ENCODE data around the gene ERCC6L. TPM values are rescaled to one million over a fixed set of nuclear protein-coding genes. Genes with fewer than 3 reads are reported as not detected.

The ERCC6L gene
- total and polyA plus RNA-seq, 10 of the 15 experiments (the other 5 are each of a cell fraction or from before 2014, with no cell fraction given), result 4.7 to 13.1 (median 7.7) TPM

GRCh38 chrX:72271812-72272211 is 33.0 kb upstream of the ERCC6L start (continued):
- TF ChIP-seq YBX1 (IDR thresholded peaks at IDR 0.05) (no peak), RCOR1 (conservative IDR thresholded peaks at IDR 0.05; ENCODE audit: low read depth, low read length) (no peak)

GRCh38 chrX:72271091-72271788 is 32.4 kb upstream of the ERCC6L start:
- H3K27ac ChIP-seq (ENCODE audit: control insufficient read depth, insufficient read depth), result no peak overlapping the region
- no peaks in the 10 kb centered on the region for H3K27me3 ChIP-seq (replicated peaks in 1 of 2; ENCODE audit: control insufficient read depth in 2 of 2, insufficient read depth in 2 of 2, low read length in 1 of 2)
- H3K4me2 ChIP-seq (ENCODE audit: control insufficient read depth, insufficient read depth), result no peak overlapping the region
- intact Hi-C loops (cut with micrococcal nuclease; ENCODE audit: unreplicated experiment), result no loop called here
- peaks cover 24 to 69% of the 10 kb centered on the region in 2 experiments for H3K36me3 ChIP-seq (ENCODE audit: control insufficient read depth in 2 of 2, insufficient read depth in 2 of 2, low read length in 1 of 2)
- ChIA-PET RAD21 (ENCODE audit: unreplicated experiment) (no interaction called here), CTCF (interaction anchor here (0.9 to 3.2 kb wide), 2 partner anchors 26 to 270 kb away, joined by 3 to 18 read pairs; no protein-coding TSS in a partner anchor), SMC1A (ENCODE audit: uncharacterized antibody, unreplicated experiment) (no interaction called here), POLR2A (no interaction called here)
- no TSS peak for BruUV-seq (replicated peaks)
- FAIRE-seq (no peak), DNase-seq (ENCODE audit: low read depth, low spot score) (no peak), ATAC-seq (peak; percentile 15)
- H3K9me3 ChIP-seq (replicated peaks; ENCODE audit: control insufficient read depth, insufficient read depth, low read length), result no peaks in the 10 kb centered on the region
- no peak overlapping the region for H2AFZ ChIP-seq (ENCODE audit: control insufficient read depth, low read depth, low read length)
- no peak overlapping the region for H3K4me3 ChIP-seq
- H4K20me1 ChIP-seq (ENCODE audit: control insufficient read depth, insufficient read depth), result peaks cover 3% of the 10 kb centered on the region; the same call in 1 of the 2 replicates
- no peak overlapping the region for H3K9ac ChIP-seq (ENCODE audit: control insufficient read depth, insufficient read depth, low read length)
- peaks cover 4% of the 10 kb centered on the region; the same call in 1 of the 2 replicates for H3K4me1 ChIP-seq (ENCODE audit: control insufficient read depth, insufficient read depth, low read length)
- WGBS (ENCODE audit: insufficient coverage, insufficient replicate concordance, low lambda C conversion rate, missing lambda C conversion rate), result 52% methylated on average over 2 of the region's 3 CpGs
- peaks cover 35% of the 10 kb centered on the region for H3K79me2 ChIP-seq (ENCODE audit: control insufficient read depth, insufficient read depth, low read length)
- 0 out of 2 replicates have a peak, but pooled peaks have one; percentile 6 for TF ChIP-seq POLR2A (IDR thresholded peaks at IDR 0.05; ENCODE audit: low read depth, low read length)
- no peak for TF ChIP-seq GATAD2B (conservative IDR thresholded peaks at IDR 0.05; ENCODE audit: low read depth)
- no peak for TF ChIP-seq CHD2 (IDR thresholded peaks at IDR 0.05; ENCODE audit: borderline replicate concordance, low read depth, low read length)
- peak; percentile 22; the same call in 1 of the 2 replicates for TF ChIP-seq POLR2AphosphoS2 (IDR thresholded peaks at IDR 0.05; ENCODE audit: low read depth, low read length)
- TF ChIP-seq LARP7 (IDR thresholded peaks at IDR 0.05), result no peak
- peak; percentile 27; the same call in 1 of the 2 replicates for TF ChIP-seq POLR2AphosphoS5 (IDR thresholded peaks at IDR 0.05; ENCODE audit: low read length)
- TF ChIP-seq, protein P1, sequence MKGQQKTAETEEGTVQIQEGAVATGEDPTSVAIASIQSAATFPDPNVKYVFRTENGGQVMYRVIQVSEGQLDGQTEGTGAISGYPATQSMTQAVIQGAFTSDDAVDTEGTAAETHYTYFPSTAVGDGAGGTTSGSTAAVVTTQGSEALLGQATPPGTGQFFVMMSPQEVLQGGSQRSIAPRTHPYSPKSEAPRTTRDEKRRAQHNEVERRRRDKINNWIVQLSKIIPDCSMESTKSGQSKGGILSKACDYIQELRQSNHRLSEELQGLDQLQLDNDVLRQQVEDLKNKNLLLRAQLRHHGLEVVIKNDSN (IDR thresholded peaks at IDR 0.05; ENCODE audit: borderline replicate concordance, extremely low read length, insufficient read depth, low read depth, low read length), result no peak
- in situ Hi-C loops (cut with MboI), result loop anchor here (10.0 kb wide), 1 partner anchor 1584 kb away; the partner anchor contains the start of gene XIST
